GM18909 (cell line): Measurements from ENCODE around the gene SSUH2.
"Not testable (repeated sequence)": the region's sequence is repeated elsewhere in the genome, so short reads cannot be mapped to it uniquely, and the experiment has no call there.

Experiments
- ATAC-seq: cut with Tn5 transposase; IDR thresholded peaks from one replicate; pipeline ENCODE4 v1.9.1; 2021; ENCODE audit warnings: mild to moderate bottlenecking; ENCODE audit not compliant: unreplicated experiment, poor library complexity

SSUH2 gene

GRCh38 chr3:8660175-8661118 lies 15.8 kb upstream of the SSUH2 start:
- no peak for ATAC-seq

GRCh38 chr3:8659242-8659641 lies 14.6 kb upstream of the SSUH2 start:
- no peak for ATAC-seq

- ATAC-seq = peak; percentile 87
These were observed 14.0 kb upstream of the SSUH2 start for GRCh38 chr3:8658306-8659212.

- ATAC-seq = peak; percentile 56
These were observed 13.3 kb upstream of the SSUH2 start for GRCh38 chr3:8657804-8658305.

- no peak for ATAC-seq
These were observed 11.6 kb upstream of the SSUH2 start for GRCh38 chr3:8656240-8656639.

- no peak for ATAC-seq
These were observed 10.8 kb upstream of the SSUH2 start for GRCh38 chr3:8655387-8655835.

- ATAC-seq = not testable (repeated sequence)
These were observed 10.2 kb upstream of the SSUH2 start for GRCh38 chr3:8654572-8655329.

GRCh38 chr3:8653800-8654408 lies 9.3 kb upstream of the SSUH2 start:
- ATAC-seq = no peak

- no peak for ATAC-seq
These were observed 7.9 kb upstream of the SSUH2 start for GRCh38 chr3:8652324-8652987.

GRCh38 chr3:8651418-8652323 lies 7.1 kb upstream of the SSUH2 start:
- no peak for ATAC-seq

GRCh38 chr3:8650583-8651416 lies 6.2 kb upstream of the SSUH2 start:
- ATAC-seq = no peak

GRCh38 chr3:8649757-8650156 lies 5.2 kb upstream of the SSUH2 start:
- no peak for ATAC-seq

GRCh38 chr3:8648909-8649741 lies 4.5 kb upstream of the SSUH2 start:
- no peak for ATAC-seq

GRCh38 chr3:8647137-8647985 lies 2.8 kb upstream of the SSUH2 start:
- ATAC-seq = no peak

GRCh38 chr3:8646313-8646938 lies 1.8 kb upstream of the SSUH2 start:
- ATAC-seq = no peak
